SU-DHL-6 (cell line): ENCODE results near the gene CHST1.

Experiments
- H2AFZ ChIP-seq: fragments of 200-600 bp; sonication (generic); 2 replicates; pipeline ENCODE4 v1.6.1; 2014; ENCODE audit warnings: low read depth, mild to moderate bottlenecking, moderate library complexity, mixed read lengths, antibody characterized with exemption, low read length; ENCODE audit not compliant: severe bottlenecking
- H3F3A ChIP-seq: fragments of 200-600 bp; shearing (Covaris generic); 2 replicates; pipeline ENCODE4 v1.6.0; 2016; ENCODE audit warnings: antibody characterized with exemption, mild to moderate bottlenecking; ENCODE audit not compliant: insufficient read depth
- H3K27ac ChIP-seq: fragments of 200-600 bp; sonication (generic); 2 replicates; pipeline ENCODE4 v1.5.1; 2016; ENCODE audit warnings: low read depth, mild to moderate bottlenecking, low read length, moderate library complexity, mixed read lengths
- H3K27me3 ChIP-seq: fragments of 200-600 bp; sonication (generic), shearing (Covaris generic); 2 replicates; pipeline ENCODE4 v1.6.0; 2014; ENCODE audit warnings: mild to moderate bottlenecking, low read length
- H3K36me3 ChIP-seq: fragments of 200-600 bp; sonication (generic); 2 replicates; pipeline ENCODE4 v1.6.1; 2014; ENCODE audit warnings: mild to moderate bottlenecking, low read length, mixed read lengths
- H3K4me2 ChIP-seq: fragments of 300-600, 200-600 bp; shearing (Covaris generic), sonication (generic); 2 replicates; pipeline ENCODE4 v1.6.0; 2014; ENCODE audit warnings: low read length, low read depth, mild to moderate bottlenecking; ENCODE audit not compliant: poor library complexity, severe bottlenecking
- H3K4me3 ChIP-seq: fragments of 200-600 bp; sonication (generic); 2 replicates; pipeline ENCODE4 v1.5.1; 2014; ENCODE audit warnings: antibody characterized with exemption, low read length, mild to moderate bottlenecking, mixed read lengths; ENCODE audit not compliant: insufficient read depth, poor library complexity, severe bottlenecking
- H3K79me2 ChIP-seq: fragments of 200-600 bp; sonication (generic); 2 replicates; pipeline ENCODE4 v1.6.1; 2014; ENCODE audit warnings: mild to moderate bottlenecking, low read length, moderate library complexity; ENCODE audit not compliant: insufficient read depth
- H3K9ac ChIP-seq: fragments of 200-600 bp; sonication (generic); 2 replicates; pipeline ENCODE4 v1.7.0; 2014; ENCODE audit warnings: mild to moderate bottlenecking, low read length
- H3K9me2 ChIP-seq: fragments of 200-600 bp; sonication (generic); replicated peaks from 2 replicates; pipeline ENCODE4 v1.6.1; 2014; ENCODE audit warnings: low read length; ENCODE audit not compliant: insufficient read depth
- H3K9me3 ChIP-seq: fragments of 200-600 bp; sonication (generic); 2 replicates; pipeline ENCODE4 v1.6.1; 2014; ENCODE audit warnings: low read length, mixed read lengths; ENCODE audit not compliant: insufficient read depth
- H4K20me1 ChIP-seq: fragments of 200-600 bp; sonication (generic); 2 replicates; pipeline ENCODE4 v1.6.1; 2014; ENCODE audit warnings: low read depth, mild to moderate bottlenecking, antibody characterized with exemption, low read length, moderate library complexity, mixed read lengths
- EZH2phosphoT487 ChIP-seq: fragments of 200-600 bp; sonication (generic), shearing (Covaris generic); conservative IDR thresholded peaks from 2 replicates; pipeline ENCODE4 v1.6.1; 2018; ENCODE audit warnings: mild to moderate bottlenecking, antibody characterized with exemption, low read length, moderate library complexity, mixed read lengths
- TF ChIP-seq, protein P1 (sequence below): fragments of 200-600 bp; sonication (generic); IDR thresholded peaks from one replicate; pipeline ENCODE4 v1.5.1; 2017; ENCODE audit warnings: antibody characterized with exemption, mild to moderate bottlenecking, low read length, moderate library complexity; ENCODE audit not compliant: insufficient read depth, poor library complexity, severe bottlenecking

The CHST1 gene

DNA sequence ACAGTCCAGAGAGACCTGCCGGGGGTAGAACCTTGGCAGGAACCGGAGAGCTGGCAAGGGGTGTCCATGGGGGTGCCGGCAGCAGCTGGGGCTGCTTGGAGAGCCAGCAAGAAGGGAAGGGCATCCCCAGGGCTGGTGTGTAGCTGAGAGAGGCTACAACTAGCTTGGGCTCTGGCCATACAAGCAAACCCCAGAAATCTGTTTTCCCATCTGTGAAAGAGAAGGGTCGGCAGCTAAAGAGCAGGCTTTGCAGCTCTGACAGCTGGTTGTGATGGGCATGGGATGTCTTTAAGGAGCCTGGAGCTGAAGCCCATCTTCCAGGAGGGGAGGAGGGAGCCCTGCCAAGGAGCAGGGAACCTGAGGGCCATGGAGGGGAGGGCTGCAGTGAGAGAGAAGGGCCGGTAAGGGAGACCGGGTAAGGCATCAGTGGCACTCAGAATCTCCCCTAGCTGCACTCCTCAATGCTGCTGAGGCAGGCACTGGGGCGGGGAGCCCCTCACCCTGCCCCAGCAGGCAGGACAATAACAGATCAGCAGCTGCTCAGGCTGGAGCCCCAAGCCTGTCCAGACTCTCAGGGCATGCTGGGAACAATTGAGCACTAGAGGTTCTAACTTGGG, 3.9 kb downstream of the CHST1 start:
- Histone ChIP-seq H3K4me3 (no peak overlapping the region), H3F3A (no peaks in the 10 kb centered on the region), H3K27me3 (0 out of 2 replicates have a peak, but pooled peaks cover 2% of the 10 kb centered on the region), H3K36me3 (no peaks in the 10 kb centered on the region), H3K4me2 (no peak overlapping the region), H4K20me1 (no peaks in the 10 kb centered on the region), H3K27ac (no peak overlapping the region), H3K9me3 (no peaks in the 10 kb centered on the region), H2AFZ (no peak overlapping the region), H3K9me2 (no peaks in the 10 kb centered on the region), H3K9ac (no peak overlapping the region), H3K79me2 (no peaks in the 10 kb centered on the region)
- TF ChIP-seq, protein P1, sequence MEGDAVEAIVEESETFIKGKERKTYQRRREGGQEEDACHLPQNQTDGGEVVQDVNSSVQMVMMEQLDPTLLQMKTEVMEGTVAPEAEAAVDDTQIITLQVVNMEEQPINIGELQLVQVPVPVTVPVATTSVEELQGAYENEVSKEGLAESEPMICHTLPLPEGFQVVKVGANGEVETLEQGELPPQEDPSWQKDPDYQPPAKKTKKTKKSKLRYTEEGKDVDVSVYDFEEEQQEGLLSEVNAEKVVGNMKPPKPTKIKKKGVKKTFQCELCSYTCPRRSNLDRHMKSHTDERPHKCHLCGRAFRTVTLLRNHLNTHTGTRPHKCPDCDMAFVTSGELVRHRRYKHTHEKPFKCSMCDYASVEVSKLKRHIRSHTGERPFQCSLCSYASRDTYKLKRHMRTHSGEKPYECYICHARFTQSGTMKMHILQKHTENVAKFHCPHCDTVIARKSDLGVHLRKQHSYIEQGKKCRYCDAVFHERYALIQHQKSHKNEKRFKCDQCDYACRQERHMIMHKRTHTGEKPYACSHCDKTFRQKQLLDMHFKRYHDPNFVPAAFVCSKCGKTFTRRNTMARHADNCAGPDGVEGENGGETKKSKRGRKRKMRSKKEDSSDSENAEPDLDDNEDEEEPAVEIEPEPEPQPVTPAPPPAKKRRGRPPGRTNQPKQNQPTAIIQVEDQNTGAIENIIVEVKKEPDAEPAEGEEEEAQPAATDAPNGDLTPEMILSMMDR, result no peak
- TF ChIP-seq EZH2phosphoT487, result no peak

DNA sequence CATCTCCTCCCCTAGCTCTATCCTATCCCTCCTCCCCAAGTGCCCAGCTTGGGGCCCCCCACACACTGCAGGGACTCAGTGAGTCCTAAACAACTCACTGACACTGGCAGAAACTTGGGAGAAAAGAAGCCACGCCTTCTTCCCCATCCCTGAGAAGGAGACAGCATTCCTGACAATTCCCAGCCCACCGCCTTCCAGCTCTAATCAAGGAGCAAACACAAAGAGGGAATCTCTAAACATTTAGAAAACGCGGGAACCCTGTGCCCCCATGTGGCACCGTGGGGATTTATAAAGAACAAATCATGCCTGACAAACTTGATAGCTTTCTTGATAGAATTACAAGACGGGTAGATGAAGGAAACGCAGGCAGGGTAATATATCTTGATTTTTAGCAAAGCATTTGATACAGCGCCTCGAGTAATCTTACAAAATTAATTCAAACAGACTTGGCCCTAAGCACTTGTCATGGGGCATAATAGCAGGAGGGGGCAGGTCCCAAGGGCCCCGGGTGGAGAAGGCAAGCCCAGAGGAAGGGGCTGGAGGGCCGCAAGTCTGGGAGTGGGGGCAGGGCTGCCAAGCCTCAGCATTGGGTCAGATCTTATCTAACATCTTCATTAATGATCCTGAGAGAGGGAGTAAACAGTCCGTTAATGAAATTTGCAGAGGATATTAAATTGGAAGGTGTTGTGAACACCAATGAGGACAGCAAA, 4.5 kb downstream of the CHST1 start:
- TF ChIP-seq, protein P1, result no peak
- no peak for TF ChIP-seq EZH2phosphoT487
- Histone ChIP-seq H2AFZ (no peak overlapping the region), H3K36me3 (no peaks in the 10 kb centered on the region), H3F3A (no peaks in the 10 kb centered on the region), H3K79me2 (no peaks in the 10 kb centered on the region), H4K20me1 (no peaks in the 10 kb centered on the region), H3K9ac (no peak overlapping the region), H3K9me2 (no peaks in the 10 kb centered on the region), H3K4me3 (no peak overlapping the region), H3K27me3 (0 out of 2 replicates have a peak, but pooled peaks cover 2% of the 10 kb centered on the region), H3K27ac (no peak overlapping the region), H3K9me3 (no peaks in the 10 kb centered on the region), H3K4me2 (no peak overlapping the region)

DNA sequence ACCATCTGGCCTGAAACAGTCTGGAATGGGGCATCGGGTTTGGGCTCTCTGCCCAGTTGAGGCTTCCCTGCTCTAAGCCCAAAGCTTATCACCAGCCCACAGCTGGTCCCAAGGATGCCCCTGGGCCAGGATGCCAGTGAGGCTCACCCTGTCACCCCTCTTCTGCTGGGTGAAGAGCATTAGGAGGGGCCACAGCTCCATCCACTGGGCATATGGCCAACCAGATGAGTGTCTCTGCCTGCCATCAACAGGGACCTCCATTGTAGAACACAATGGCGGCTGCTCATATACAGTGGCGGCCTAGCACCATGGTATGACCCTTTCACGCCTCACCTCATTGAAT, 5.6 kb downstream of the CHST1 start:
- no peaks in the 10 kb centered on the region for H3K9me3 ChIP-seq
- no peaks in the 10 kb centered on the region for H3K79me2 ChIP-seq
- no peak overlapping the region for H3K4me3 ChIP-seq
- 0 out of 2 replicates have a peak, but pooled peaks cover 2% of the 10 kb centered on the region for H3K27me3 ChIP-seq
- H4K20me1 ChIP-seq, result no peaks in the 10 kb centered on the region
- TF ChIP-seq EZH2phosphoT487, result no peak
- TF ChIP-seq, protein P1, result no peak
- no peaks in the 10 kb centered on the region for H3K9me2 ChIP-seq
- no peaks in the 10 kb centered on the region for H3F3A ChIP-seq
- no peak overlapping the region for H3K27ac ChIP-seq
- no peaks in the 10 kb centered on the region for H3K36me3 ChIP-seq
- H3K4me2 ChIP-seq, result no peak overlapping the region
- no peak overlapping the region for H3K9ac ChIP-seq
- no peak overlapping the region for H2AFZ ChIP-seq
